Neural cell (in vitro differentiated cells): ENCODE results near the gene TMEM119. TPM values are rescaled to one million over a fixed set of nuclear protein-coding genes. Genes with fewer than 3 reads are reported as not detected.

Experiments
- H2AFZ ChIP-seq: fragments of 200-600, 300-800 bp; sonication (generic), shearing (Covaris generic); 2 replicates; pipeline ENCODE4 v1.6.0; 2014; ENCODE audit warnings: low read depth, mild to moderate bottlenecking, antibody characterized with exemption, low read length, moderate library complexity
- H3F3A ChIP-seq: fragments of 200-600 bp; shearing (Covaris generic); 2 replicates; pipeline ENCODE4 v1.6.1; 2016; ENCODE audit warnings: mild to moderate bottlenecking, moderate library complexity, mixed read lengths, antibody characterized with exemption, low read length; ENCODE audit not compliant: insufficient read depth, poor library complexity, severe bottlenecking
- H3K27ac ChIP-seq: fragments of 200-600, 300-800 bp; sonication (generic), shearing (Covaris generic); 2 replicates; pipeline ENCODE4 v1.5.1; 2014; ENCODE audit warnings: mild to moderate bottlenecking, low read length, moderate library complexity
- H3K27me3 ChIP-seq: fragments of 300-800, 200-600 bp; sonication (generic), shearing (Covaris generic); 2 replicates; pipeline ENCODE4 v1.6.0; 2014; ENCODE audit warnings: mild to moderate bottlenecking, low read depth, low read length, moderate library complexity; ENCODE audit not compliant: insufficient read depth
- H3K36me3 ChIP-seq: fragments of 300-800, 200-600 bp; sonication (generic), shearing (Covaris generic); 2 replicates; pipeline ENCODE4 v1.5.1; 2014; ENCODE audit warnings: mild to moderate bottlenecking, antibody characterized with exemption, low read length, moderate library complexity; ENCODE audit not compliant: insufficient read depth
- H3K4me2 ChIP-seq: fragments of 300-800, 200-600 bp; sonication (generic), shearing (Covaris generic); 2 replicates; pipeline ENCODE4 v1.6.0; 2014; ENCODE audit warnings: mild to moderate bottlenecking, low read length
- H3K4me3 ChIP-seq: fragments of 300-800, 200-600 bp; sonication (generic), shearing (Covaris generic); 2 replicates; pipeline ENCODE4 v1.5.1; 2014; ENCODE audit warnings: mild to moderate bottlenecking, low read length, moderate library complexity
- H3K79me2 ChIP-seq: fragments of 200-600 bp; shearing (Covaris generic); replicated peaks from 2 replicates; pipeline ENCODE4 v1.6.0; 2014; ENCODE audit warnings: mild to moderate bottlenecking, low read length, moderate library complexity; ENCODE audit not compliant: insufficient read depth
- H3K9ac ChIP-seq: fragments of 300-800, 200-600 bp; sonication (generic), shearing (Covaris generic); 2 replicates; pipeline ENCODE4 v1.6.1; 2016; ENCODE audit warnings: mild to moderate bottlenecking, low read length, mixed read lengths
- H3K9me2 ChIP-seq: fragments of 200-600 bp; shearing (Covaris generic); 2 replicates; pipeline ENCODE4 v1.6.1; 2016; ENCODE audit warnings: mild to moderate bottlenecking, low read length, mixed read lengths; ENCODE audit not compliant: insufficient read depth
- H3K9me3 ChIP-seq: fragments of 200-600, 300-800 bp; sonication (generic), shearing (Covaris generic); 2 replicates; pipeline ENCODE4 v1.6.1; 2016; ENCODE audit warnings: mild to moderate bottlenecking, mixed run types, low read length, moderate library complexity, mixed read lengths
- H4K20me1 ChIP-seq: fragments of 200-600 bp; shearing (Covaris generic); 2 replicates; pipeline ENCODE4 v1.6.1; 2016; ENCODE audit warnings: mild to moderate bottlenecking, mixed run types; ENCODE audit not compliant: insufficient read depth
- EP300 ChIP-seq: fragments of 450-650 bp; conservative IDR thresholded peaks from 2 replicates; pipeline ENCODE4 v1.6.1; 2014; ENCODE audit warnings: antibody characterized with exemption, mild to moderate bottlenecking, moderate library complexity; ENCODE audit not compliant: poor library complexity, severe bottlenecking
- EZH2 ChIP-seq: fragments of 200-600, 300-800 bp; shearing (Covaris generic), sonication (generic); IDR thresholded peaks from 2 replicates; pipeline ENCODE4 v1.6.1; 2014; ENCODE audit warnings: antibody characterized with exemption, low read length, borderline replicate concordance, mild to moderate bottlenecking; ENCODE audit not compliant: insufficient read depth, poor library complexity, severe bottlenecking
- MXI1 ChIP-seq: fragments of 450-650 bp; conservative IDR thresholded peaks from 2 replicates; pipeline ENCODE4 v1.6.1; 2014; ENCODE audit warnings: antibody characterized with exemption, mild to moderate bottlenecking; ENCODE audit not compliant: poor library complexity, severe bottlenecking
- POLR2AphosphoS5 ChIP-seq: IDR thresholded peaks from 2 replicates; pipeline ENCODE4 v1.6.1; 2012
- RAD21 ChIP-seq: fragments of 450-650 bp; conservative IDR thresholded peaks from 2 replicates; pipeline ENCODE4 v1.6.1; 2014; ENCODE audit warnings: antibody characterized with exemption, mild to moderate bottlenecking, moderate library complexity
- SMC3 ChIP-seq: fragments of 450-650 bp; conservative IDR thresholded peaks from 2 replicates; pipeline ENCODE4 v1.6.1; 2014; ENCODE audit warnings: antibody characterized with exemption, mild to moderate bottlenecking, moderate library complexity; ENCODE audit not compliant: poor library complexity
- TAF1 ChIP-seq: IDR thresholded peaks from 2 replicates; pipeline ENCODE4 v1.6.1; 2012; ENCODE audit warnings: low read depth
- polyA plus RNA-seq: library from polyadenylated mRNA; depleted of rRNA; stranded (reverse); fragments of >200 nt; gene quantifications from 2 replicates; pipeline ENCODE4 v1.2.3, GENCODE V29; 2014
- TF ChIP-seq, protein P1 (sequence below): IDR thresholded peaks from 2 replicates; pipeline ENCODE4 v1.6.1; 2012; ENCODE audit warnings: borderline replicate concordance
- TF ChIP-seq, protein P2 (sequence below): fragments of 450-650 bp; IDR thresholded peaks from 2 replicates; pipeline ENCODE4 v1.5.1; 2014; ENCODE audit warnings: antibody characterized with exemption, mild to moderate bottlenecking, moderate library complexity; ENCODE audit not compliant: poor library complexity, severe bottlenecking

TMEM119 gene
- polyA plus RNA-seq, 1 donor from 2014 or later, result not detected

DNA sequence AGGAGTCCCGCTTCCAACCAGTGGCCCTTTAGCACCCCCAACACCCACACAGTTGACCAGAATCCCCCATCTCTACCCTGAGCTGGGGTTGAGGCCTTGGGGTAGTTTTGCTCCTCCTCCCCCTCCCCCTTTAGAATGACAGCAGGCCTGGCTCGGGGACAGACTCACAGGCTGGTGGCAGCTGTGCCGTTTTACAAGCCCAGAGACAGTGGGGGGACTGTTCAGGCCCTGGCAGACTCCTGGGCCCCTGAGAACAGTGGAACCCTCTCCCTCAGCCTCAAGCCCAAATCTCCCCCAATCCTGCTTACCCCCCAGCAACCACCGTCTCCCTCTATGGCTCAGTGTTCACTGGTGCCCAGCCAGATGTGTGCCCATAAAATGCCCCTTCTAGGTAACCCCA lies 10.1 kb downstream of the TMEM119 start:
- Histone ChIP-seq H3K79me2 (no peaks in the 10 kb centered on the region), H3K36me3 (no peaks in the 10 kb centered on the region), H3K4me2 (no peak overlapping the region), H3K9me3 (no peaks in the 10 kb centered on the region), H3K27ac (no peak overlapping the region), H3K4me3 (no peak overlapping the region), H2AFZ (no peak overlapping the region), H3K9me2 (no peaks in the 10 kb centered on the region), H4K20me1 (no peaks in the 10 kb centered on the region), H3K9ac (no peak overlapping the region), H3F3A (no peaks in the 10 kb centered on the region), H3K27me3 (no peaks in the 10 kb centered on the region)
- TF ChIP-seq, protein P1, sequence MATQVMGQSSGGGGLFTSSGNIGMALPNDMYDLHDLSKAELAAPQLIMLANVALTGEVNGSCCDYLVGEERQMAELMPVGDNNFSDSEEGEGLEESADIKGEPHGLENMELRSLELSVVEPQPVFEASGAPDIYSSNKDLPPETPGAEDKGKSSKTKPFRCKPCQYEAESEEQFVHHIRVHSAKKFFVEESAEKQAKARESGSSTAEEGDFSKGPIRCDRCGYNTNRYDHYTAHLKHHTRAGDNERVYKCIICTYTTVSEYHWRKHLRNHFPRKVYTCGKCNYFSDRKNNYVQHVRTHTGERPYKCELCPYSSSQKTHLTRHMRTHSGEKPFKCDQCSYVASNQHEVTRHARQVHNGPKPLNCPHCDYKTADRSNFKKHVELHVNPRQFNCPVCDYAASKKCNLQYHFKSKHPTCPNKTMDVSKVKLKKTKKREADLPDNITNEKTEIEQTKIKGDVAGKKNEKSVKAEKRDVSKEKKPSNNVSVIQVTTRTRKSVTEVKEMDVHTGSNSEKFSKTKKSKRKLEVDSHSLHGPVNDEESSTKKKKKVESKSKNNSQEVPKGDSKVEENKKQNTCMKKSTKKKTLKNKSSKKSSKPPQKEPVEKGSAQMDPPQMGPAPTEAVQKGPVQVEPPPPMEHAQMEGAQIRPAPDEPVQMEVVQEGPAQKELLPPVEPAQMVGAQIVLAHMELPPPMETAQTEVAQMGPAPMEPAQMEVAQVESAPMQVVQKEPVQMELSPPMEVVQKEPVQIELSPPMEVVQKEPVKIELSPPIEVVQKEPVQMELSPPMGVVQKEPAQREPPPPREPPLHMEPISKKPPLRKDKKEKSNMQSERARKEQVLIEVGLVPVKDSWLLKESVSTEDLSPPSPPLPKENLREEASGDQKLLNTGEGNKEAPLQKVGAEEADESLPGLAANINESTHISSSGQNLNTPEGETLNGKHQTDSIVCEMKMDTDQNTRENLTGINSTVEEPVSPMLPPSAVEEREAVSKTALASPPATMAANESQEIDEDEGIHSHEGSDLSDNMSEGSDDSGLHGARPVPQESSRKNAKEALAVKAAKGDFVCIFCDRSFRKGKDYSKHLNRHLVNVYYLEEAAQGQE, result no peak
- TF ChIP-seq EP300, result no peak
- no peak for TF ChIP-seq TAF1
- no peak for TF ChIP-seq EZH2
- no peak for TF ChIP-seq POLR2AphosphoS5
- no peak for TF ChIP-seq MXI1
- TF ChIP-seq SMC3, result no peak
- TF ChIP-seq, protein P2, sequence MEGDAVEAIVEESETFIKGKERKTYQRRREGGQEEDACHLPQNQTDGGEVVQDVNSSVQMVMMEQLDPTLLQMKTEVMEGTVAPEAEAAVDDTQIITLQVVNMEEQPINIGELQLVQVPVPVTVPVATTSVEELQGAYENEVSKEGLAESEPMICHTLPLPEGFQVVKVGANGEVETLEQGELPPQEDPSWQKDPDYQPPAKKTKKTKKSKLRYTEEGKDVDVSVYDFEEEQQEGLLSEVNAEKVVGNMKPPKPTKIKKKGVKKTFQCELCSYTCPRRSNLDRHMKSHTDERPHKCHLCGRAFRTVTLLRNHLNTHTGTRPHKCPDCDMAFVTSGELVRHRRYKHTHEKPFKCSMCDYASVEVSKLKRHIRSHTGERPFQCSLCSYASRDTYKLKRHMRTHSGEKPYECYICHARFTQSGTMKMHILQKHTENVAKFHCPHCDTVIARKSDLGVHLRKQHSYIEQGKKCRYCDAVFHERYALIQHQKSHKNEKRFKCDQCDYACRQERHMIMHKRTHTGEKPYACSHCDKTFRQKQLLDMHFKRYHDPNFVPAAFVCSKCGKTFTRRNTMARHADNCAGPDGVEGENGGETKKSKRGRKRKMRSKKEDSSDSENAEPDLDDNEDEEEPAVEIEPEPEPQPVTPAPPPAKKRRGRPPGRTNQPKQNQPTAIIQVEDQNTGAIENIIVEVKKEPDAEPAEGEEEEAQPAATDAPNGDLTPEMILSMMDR, result no peak
- no peak for TF ChIP-seq RAD21

GRCh38 chr12:108586306-108586705 lies 11.6 kb downstream of the TMEM119 start:
- Histone ChIP-seq H3K4me3 (no peak overlapping the region), H3K9ac (no peak overlapping the region), H2AFZ (no peak overlapping the region), H3K27ac (no peak overlapping the region), H3K36me3 (no peaks in the 10 kb centered on the region), H3K4me2 (no peak overlapping the region), H4K20me1 (no peaks in the 10 kb centered on the region), H3F3A (no peaks in the 10 kb centered on the region), H3K79me2 (no peaks in the 10 kb centered on the region), H3K9me3 (no peaks in the 10 kb centered on the region), H3K9me2 (no peaks in the 10 kb centered on the region), H3K27me3 (no peaks in the 10 kb centered on the region)
- TF ChIP-seq TAF1, result no peak
- no peak for TF ChIP-seq SMC3
- no peak for TF ChIP-seq POLR2AphosphoS5
- no peak for TF ChIP-seq MXI1
- no peak for TF ChIP-seq EZH2
- TF ChIP-seq EP300, result no peak
- TF ChIP-seq RAD21, result no peak
- TF ChIP-seq, protein P2, result no peak
- TF ChIP-seq, protein P1, result no peak
